GM18519 (cell line): ENCODE measurements around the gene INSIG2.

Source experiments
- ATAC-seq: cut with Tn5 transposase; IDR thresholded peaks from one replicate; pipeline ENCODE4 v1.9.1; 2021; ENCODE audit warnings: mild to moderate bottlenecking, moderate library complexity; ENCODE audit not compliant: unreplicated experiment, low FRiP score

Gene INSIG2

DNA sequence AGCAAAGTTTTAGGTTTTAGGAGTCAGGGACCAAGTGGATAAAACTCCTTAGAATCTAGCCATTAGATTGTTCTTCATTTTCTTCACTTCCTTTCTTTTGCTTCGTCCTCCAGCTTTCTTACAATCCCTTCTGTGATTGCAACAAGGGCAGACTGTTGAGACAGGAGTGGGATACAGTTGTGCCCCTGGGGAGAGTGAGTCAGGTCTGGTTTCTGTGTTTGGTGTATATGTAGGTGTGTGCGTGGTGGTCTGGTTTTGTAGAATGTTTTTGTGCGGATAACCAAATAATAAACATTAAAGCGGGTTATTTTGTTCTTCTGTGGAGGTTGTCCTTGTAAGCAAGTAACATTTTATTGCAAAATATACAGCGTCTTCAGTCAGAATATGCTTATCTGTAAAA, 7.3 kb downstream of the INSIG2 start:
- ATAC-seq, result no peak

DNA sequence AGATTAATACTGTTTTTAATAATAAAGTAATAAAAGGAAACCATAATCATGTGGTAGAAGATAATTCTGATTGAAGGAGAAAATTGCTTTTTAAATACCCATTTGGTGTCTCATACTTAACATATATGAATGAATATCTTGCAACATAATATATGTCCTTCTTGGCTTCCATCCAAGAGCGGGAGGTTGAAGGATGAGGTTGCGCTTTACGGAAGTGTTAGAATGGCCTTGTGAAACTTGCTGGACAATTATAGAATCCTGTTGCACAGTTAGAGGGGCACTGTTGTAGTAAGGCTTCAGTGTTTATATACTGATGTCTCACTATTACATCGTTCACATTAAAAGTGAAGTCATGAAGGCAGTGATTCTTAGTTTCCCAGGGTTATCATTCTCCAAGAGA, 9.4 kb downstream of the INSIG2 start:
- ATAC-seq, result no peak

DNA sequence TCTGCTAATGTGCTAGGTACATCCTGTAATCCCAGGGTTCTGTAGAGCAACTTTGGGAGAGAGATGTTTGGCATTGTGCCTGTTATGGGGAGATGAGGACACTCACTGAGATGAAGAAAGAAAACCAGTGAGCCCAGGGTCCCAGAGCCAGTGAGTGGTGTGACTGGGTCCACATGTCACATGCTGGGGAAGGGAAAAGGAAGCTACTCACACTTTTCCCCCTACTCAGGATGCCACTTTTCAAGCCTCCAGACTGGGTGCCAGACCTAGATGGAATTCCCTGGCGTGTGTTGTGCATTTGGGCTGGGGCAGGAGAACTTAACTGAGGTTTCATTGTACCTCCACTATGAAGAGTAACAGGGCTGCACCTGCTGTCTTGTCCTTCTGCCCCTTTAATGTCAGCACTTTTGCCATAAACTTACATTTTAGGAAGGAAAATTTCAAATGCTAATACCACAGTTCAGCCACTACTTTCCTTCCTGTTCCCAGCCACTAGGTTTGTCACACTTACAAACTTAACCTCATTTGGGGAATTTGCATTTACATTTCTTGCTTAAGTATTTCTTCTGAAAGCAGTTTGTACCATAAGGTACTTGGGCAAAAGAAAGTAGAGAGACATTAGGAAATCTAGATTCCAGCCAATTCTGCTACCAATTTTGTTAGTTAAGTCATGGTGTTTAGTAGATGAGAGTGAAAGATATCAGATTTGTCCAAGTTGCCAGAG, 10.2 kb downstream of the INSIG2 start:
- no peak for ATAC-seq

DNA sequence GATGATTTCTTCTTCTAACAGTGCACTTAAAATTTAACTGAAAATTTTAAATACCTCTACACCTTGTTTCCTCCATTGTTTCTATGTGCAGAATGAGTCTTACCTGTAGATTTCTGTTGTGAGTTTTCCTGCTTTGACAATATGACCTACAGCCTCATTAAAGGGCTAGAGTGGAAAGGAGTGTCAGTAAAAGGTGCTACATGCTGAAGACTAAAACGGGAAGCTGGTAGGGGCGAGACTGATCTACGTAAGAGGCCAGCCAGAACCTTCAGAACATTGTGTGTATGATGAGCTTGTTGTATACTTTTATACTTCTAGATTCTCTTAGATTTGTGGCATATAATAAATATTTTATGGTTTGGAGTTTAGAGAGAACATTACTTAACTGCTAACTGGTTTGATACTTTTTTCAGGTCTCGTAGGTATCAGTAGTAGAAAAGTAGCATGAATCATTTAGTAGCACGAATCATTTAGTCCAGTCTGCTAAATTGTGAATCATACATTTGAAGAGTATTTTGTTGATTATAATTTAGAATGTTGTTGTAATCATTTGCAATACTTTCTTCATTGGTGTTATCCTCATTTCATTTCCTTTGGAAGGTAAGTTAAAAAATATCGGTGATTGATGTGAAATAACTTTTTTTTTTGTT, 14.3 kb downstream of the INSIG2 start:
- no peak for ATAC-seq

DNA sequence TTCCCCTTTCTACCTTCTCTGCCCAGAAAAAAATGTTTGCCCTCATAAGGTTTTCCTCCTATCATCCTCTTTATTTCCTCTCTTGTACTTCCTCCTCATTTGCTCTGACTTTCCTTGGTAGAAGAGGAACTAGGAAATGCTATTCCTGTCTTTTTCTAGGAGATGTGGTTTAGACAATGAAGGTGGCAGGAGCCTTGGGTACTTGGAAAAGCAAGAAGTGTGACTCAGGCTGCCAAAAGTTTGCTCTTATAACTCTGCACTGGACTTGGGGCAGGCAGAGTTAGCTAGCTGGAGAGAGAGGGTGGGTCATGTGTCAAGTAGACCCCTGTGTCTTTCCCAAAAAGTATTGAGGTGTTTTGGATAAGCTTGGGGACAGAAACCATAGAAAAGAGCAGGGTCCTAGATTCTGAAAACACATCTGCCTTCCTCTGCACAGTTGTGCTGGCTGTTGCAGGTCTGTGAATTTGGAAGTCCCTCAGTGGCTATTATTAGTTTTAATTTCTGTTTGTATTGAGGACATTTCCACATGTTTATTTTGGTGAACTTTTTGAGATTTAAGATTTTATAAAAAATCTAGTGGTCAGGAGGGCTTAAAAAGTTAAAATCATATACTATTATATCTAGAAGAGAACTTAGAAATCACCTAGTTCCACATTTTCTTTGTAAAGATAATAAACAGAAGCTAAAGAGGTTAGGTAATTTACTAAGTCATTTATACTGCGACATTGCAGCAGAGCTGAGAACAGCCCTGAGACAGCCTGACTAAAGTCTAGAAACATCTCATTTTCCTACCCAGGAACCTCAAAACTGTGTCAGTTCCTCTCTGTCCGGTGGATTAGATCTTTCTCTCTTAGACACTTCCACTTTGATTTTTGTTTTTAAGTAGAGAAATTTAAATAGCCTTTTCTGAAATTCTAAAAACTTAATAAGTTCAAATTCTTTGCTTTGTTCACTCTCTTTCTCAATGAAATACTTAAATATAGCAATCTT, 16.0 kb downstream of the INSIG2 start:
- ATAC-seq, result peak; percentile 96

DNA sequence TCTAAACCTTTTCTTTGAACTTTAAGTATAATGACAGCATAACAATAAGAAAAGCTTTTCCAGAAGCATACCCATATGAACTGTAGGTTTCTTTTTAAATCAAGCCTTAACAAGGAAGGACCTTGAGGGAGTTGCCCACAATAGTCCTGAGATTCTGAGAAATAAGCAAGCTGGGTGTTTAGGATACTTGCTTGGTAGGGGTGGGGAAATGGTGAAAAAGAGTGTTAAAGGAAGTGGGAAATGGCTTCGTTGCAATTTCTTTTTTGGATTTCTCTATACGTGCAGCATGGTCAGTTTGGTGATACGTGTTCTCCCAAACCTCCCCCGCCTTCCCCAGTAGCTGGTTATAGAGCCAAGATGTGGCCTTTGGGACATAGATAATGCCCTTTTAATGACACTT, 17.2 kb downstream of the INSIG2 start:
- ATAC-seq, result no peak

DNA sequence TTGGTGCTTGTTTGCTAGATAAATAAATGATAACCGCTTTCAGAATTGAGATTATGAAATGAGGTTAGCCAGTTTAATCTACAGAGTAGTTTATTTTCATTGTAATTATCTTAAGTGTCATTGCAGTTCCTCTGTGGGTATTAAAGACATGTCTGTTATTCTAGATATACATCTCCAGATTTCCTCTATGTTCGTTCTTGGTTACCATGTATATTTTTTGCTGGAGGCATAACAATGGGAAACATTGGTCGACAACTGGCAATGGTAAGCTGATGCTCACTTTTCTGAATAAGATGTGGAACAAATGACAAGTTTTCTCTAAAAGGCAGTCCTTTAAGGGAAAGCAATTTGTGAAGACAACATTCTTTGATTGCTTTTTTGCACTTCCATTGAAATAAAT, 18.7 kb downstream of the INSIG2 start:
- ATAC-seq, result no peak

DNA sequence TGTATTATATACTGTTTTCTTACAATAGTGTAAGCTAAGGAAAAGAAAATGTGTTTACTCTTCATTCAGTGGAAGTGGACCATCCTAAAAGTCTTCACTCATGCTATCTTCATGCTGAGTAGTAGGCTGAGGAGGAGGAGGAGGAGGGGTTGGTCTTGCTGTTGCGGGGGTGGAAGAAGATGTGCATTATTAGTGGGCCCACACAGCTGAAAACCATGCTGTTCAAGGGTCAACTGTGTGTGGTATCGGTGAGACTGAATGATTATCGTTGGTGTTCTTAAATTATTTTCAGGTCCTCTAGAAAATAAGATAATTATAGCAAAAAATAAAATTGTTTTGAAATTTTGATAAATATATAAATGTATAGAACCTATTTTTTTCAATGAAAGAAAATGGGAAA, 22.0 kb downstream of the INSIG2 start:
- ATAC-seq, result no peak

DNA sequence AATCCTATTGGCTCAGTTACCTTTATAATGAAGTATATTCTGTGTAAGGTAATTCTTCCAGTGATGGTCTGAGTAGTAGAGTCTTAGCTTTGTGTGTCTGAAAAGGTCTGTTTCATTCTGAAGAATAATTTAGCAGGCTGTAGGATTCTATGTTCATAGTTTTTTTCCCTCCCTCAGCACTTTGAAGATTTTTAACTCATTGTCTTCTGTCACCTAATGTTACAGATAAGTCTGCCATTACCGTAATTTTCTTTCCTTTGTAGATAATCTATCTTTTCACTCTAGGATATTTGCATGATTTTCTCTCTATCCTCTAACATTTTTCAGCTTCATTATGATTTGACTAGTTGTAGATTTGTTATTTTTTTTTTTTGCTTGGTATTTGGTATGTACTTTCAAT, 22.7 kb downstream of the INSIG2 start:
- no peak for ATAC-seq

DNA sequence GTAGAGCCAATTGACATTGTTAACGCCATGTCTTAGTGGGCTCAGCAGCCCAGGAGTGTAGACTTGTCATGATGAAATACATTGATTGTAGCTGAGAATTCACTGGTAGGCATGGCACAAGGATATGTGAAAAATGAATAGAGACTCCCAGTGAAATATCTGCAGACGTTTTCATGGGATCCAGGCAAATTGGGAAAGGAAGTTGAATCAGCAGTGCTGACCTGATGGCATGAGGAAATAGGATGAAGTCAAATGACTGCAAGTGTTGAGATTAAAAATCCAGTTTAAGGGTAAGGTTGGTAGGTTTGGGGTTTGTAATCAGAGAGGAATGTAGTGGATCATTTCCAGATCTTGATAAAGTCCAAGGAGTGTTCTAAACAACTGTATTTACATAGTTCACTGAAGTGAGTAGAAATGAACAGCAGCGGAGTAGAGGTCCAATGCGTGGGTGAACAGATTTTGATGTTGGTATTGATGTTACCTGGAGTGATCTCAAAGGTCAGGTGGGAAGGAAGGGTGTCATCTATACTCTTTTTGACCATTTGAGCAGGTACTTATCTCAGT, 24.6 kb downstream of the INSIG2 start:
- ATAC-seq, result no peak

DNA sequence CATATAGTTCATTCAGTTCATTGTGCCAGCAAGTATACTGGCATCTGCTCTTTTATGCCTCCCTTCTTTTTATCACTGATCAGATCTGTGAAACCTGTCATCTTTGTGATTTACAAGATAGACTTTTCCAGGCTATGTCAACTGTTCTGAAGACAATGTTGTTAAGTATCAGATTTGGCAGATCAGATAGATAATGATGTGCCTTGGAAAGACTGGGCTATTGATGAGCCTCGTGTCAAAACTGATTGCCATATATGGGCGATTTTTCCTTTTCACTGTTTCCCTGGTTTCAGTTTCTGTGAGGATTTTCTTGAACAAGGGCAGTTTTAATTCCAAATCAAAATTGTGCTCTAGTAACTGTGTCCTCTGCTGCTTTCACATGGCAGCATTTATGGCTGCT, 26.6 kb downstream of the INSIG2 start:
- no peak for ATAC-seq

DNA sequence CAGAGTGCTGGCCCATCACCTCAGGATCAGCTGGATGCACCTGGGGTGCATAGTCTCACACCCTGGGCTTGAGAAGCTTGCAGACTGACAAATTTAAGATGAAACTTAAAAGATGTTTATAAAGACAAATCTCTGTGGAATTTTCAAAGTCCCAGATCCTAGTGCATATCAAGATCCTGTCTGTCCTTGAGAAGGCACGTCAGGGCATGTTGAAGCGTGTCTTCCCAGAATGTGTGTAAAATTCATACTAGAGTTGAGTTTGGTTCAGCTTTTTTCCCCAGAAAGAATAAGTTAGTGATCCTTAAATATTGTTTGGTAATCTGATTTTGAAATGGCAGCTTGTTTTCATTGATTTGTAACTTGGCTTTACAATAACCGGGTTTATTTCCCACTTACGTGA, 27.5 kb downstream of the INSIG2 start:
- ATAC-seq, result no peak

DNA sequence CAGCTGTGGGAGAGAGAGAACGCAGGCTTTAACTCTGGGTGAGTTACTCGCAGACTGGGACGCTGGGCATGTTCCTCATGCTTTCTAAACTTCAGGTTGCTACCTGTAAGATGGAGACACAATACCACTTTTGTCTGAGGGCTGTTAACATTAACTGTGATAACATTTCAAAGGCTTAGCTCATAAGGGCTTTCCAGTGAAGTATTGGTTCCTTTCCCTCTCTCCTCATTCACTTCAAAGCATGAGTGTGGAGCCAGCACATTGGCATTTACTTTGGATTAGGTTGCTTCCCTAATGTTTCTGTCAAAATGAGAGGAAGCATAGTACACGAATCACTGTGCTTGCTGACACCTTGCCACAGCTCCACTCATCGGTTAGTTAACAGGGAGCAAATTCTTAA, 30.2 kb downstream of the INSIG2 start:
- ATAC-seq, result no peak

DNA sequence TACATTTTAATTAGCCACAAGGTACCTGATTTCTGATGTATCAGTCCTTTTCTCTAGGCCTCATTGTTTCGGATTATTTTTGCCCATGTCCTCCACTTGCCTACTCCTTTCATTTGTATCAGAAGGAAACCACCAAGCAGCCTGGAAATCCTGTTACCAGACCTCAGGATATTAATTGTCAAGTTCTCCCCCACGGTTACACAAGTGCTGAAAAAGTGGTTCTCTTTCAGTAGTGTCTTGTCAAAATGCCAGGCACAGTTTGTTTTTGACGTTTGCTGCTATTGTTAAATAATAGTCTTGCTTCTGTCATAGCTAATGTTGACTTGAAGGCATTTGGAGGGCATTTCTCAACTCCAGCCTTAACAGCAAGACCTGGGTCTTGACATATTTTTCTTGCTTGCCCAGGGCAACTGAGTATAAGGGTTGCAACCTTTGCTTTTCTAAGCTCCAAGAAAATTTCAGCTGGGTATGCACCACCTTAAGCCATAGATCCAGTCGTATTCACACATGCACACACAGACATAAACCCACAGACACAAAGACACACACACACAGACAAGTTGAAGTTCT, 31.0 kb downstream of the INSIG2 start:
- ATAC-seq, result no peak

DNA sequence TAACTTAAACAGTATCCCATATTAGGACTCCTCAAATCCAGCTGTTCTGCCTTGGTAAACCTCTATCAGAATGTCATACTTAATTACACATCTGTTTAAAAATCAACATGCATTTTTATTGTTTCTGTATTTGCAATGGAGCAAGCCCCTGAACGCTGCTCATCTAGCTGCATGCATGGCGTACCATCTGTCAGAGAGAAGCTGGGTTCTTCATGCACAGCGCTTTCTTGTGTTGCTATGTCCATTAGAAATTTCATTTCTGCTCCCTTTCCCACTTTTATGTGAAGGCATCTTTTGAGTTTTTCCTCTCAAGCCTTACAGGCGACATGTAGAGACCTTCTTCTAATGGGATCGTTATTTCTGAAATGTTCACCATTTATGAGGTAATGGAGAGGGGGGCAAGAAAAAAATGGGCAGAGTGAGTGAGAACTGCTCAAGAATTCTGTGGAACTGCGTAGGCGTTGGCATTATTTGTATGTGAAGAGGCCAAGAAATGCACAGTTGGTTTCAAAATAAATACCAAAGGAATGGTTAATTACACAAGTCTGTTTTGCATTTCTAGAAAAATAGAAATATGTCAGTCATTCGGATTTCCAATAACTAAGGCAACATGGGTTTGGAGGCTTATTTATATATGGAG, 31.6 kb downstream of the INSIG2 start:
- ATAC-seq, result no peak

DNA sequence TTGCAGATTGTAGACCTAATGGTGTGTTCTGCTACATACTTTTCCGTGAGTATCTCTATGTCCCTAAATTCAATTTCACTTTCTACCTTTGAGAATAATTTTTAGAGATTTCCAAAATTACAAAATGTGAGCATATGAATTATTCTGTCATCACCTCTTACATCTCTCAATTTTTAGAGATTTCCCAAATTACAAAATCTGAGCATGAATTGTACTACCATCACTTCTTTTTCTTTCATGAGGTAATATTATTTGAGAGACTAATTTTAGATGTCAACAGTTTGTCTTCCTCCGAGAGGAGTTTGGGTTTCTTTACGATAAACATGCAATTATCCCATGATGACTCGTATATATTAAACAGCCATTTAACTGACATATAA, 32.1 kb downstream of the INSIG2 start:
- no peak for ATAC-seq

DNA sequence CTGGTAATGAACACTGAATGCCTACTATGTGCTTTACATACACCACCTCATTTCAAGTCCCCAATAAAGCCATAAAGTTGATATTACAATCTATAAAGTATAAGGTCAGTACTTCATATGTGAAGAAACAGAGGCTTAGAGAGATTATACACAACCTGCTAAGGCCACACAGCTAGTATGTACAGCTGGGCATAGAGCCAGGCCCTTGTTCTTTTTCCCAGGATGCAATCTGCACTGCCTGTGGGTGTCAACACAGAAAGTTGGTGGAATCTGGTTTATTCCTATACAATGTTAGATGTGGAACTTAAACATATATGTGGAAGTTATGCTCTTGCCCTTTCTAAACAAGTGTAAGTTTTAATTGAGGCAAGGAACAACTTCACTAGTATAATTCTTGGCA, 32.8 kb downstream of the INSIG2 start:
- no peak for ATAC-seq

DNA sequence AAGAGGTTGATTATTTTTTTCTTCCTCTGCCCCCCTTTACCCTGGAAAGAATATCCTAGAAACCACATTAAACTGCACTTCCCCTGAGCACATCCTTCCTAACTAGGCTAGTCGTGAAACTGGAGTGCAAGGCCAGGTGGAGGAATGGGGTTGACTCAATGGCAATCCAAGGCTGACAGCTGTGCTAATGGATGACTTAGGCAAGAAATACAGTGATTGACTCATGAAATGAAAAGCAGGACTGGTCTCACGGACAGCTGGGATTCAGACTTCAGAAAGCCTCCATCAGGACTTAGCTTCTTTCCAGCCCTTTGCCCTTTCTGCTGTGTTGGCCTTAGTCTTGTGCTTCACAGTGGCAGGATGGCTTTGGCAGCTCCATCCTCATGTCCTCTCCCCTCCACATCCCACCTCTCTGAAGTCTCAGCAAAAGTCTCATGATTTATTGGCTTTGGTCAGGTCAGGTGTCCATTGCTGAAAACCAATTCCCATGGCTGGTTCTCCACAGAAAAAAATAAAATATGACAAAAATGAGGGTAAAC, 33.8 kb downstream of the INSIG2 start:
- ATAC-seq, result no peak

DNA sequence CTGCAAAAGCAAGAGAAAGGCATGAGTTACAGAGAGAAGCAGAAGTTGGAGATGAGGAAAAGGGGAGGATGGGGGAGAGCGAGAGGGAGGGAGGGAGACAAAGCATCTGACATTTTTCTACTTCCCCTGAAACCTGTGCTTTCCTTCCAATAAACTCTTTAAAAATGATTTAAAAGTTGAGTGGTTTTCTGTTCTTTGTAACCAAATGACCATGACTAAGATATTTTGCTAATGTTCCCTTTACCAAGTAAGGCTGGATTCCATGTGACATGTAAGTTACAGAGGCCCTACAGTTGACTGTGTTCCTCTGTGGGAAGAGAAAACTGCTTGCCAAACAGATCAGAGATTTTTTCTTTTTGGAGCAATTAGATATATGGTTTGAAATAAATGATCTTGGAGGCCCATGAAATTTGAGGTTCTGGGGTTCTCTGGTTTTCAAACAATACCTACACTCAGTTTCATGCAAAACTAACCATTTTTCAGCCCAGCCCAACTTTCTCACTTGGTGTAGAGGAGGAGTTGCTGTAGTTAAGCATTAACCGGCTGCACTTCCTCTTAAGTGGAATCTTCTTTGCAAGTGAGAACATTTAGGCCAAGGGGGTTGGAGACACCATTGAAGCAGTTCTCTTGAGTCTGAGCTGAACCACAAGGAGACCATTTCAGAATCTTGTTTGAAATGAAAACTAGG, 34.5 kb downstream of the INSIG2 start:
- ATAC-seq, result peak; percentile 56
